ENCODE data around the gene PPIP5K1. TPM values are rescaled to one million over a fixed set of nuclear protein-coding genes. Genes with fewer than 3 reads are reported as not detected.
A peak's percentile ranks its signal among the peaks of the same experiment; 100 is the strongest.

Gene PPIP5K1
- total and polyA plus RNA-seq, 9 of the 15 experiments (the other 6 are each of a cell fraction or from before 2014, with no cell fraction given): 2.5 to 74.6 (median 35.1) TPM

DNA sequence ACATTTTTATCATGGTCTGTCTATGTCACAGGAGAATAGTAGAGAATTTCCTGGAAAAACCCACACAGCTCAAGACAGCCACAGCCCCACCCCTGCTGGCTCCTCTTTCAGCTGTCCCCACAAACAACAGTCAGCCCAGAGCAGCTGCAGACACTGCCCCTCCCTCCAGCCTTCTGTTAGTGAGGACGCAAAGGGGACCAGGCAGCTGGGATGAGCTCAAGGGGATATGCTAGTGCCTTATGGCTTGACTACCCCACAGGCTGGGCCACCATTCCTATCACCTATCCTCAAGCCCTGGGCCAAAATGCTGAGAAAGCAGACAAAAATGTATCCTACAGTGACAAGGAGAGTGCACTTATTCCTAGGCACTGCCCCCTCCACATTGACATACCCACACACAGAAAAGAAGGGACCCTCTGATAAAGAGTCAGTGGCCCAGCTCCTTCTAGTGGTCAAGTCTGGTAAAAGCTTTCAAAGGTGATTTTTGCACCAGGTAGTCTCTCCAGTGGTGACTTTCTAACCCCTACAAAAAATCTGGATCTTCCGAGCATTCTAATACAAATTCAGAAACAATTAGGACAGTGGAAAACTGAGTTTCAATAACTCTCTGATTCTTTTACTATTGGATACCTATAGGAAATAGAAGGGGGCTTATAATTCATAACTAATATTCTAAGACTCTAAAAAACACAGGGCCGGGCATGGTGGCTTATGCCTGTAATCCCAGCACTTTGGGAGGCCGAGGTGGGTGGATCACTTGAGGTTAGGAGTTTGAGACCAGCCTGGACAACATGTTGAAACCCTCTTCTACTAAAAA is 75.6 kb downstream of the PPIP5K1 start (continued):
- TF ChIP-seq, protein P1, sequence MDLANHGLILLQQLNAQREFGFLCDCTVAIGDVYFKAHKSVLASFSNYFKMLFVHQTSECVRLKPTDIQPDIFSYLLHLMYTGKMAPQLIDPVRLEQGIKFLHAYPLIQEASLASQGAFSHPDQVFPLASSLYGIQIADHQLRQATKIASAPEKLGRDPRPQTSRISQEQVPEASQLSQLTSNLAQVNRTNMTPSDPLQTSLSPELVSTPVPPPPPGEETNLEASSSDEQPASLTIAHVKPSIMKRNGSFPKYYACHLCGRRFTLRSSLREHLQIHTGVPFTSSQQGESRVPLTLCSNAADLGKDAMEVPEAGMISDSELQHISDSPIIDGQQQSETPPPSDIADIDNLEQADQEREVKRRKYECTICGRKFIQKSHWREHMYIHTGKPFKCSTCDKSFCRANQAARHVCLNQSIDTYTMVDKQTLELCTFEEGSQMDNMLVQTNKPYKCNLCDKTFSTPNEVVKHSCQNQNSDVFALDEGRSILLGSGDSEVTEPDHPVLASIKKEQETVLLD (IDR thresholded peaks at IDR 0.05): peak; percentile 28; the same call in 1 of the 2 replicates
- TF ChIP-seq SNRNP70 (optimal IDR thresholded peaks at IDR 0.05; ENCODE audit: low read depth, low read length) (no peak), GATAD2A (IDR thresholded peaks at IDR 0.05) (0 out of 2 replicates have a peak, but pooled peaks have one; percentile 63), ZZZ3 (IDR thresholded peaks at IDR 0.05) (no peak), ZNF77 (CRISPR knock-in tag; IDR thresholded peaks at IDR 0.05) (no peak), TCF3 (CRISPR knock-in tag; IDR thresholded peaks at IDR 0.05) (peak; percentile 68), ZBTB40 (IDR thresholded peaks at IDR 0.05) (no peak), ZBTB40 (CRISPR knock-in tag; IDR thresholded peaks at IDR 0.05) (no peak), CC2D1A (IDR thresholded peaks at IDR 0.05) (peak; percentile 98), CREM (IDR thresholded peaks at IDR 0.05; ENCODE audit: low read depth) (no peak), DEAF1 (CRISPR knock-in tag; IDR thresholded peaks at IDR 0.05) (0 out of 2 replicates have a peak, but pooled peaks have one; percentile 29), MAFK (IDR thresholded peaks at IDR 0.05; ENCODE audit: low read length) (0 out of 2 replicates have a peak, but pooled peaks have one; percentile 1), CBX8 (IDR thresholded peaks at IDR 0.05; ENCODE audit: borderline replicate concordance, extremely low read depth, low read depth, low read length, poor library complexity, severe bottlenecking) (no peak), BACH1 (tag; IDR thresholded peaks at IDR 0.05) (0 out of 2 replicates have a peak, but pooled peaks have one; percentile 31)
- TF ChIP-seq, protein P2, sequence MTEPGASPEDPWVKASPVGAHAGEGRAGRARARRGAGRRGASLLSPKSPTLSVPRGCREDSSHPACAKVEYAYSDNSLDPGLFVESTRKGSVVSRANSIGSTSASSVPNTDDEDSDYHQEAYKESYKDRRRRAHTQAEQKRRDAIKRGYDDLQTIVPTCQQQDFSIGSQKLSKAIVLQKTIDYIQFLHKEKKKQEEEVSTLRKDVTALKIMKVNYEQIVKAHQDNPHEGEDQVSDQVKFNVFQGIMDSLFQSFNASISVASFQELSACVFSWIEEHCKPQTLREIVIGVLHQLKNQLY (CRISPR knock-in tag; conservative IDR thresholded peaks at IDR 0.05): no peak

Data from K562 (cell line).